DND-41 (cell line): Measurements from ENCODE around the gene FXYD5.

Experiments used
- ATAC-seq: fragments of 200-7000 bp; cut with Tn5 transposase; 3 replicates; pipeline ENCODE4 v1.9.1; 2021; ENCODE audit warnings: low read depth; ENCODE audit not compliant: insufficient read depth
- DNase-seq: peaks from one replicate; pipeline ENCODE4 v3.0.0-alpha.2; 2020
- H2AFZ ChIP-seq: 2 replicates; pipeline ENCODE4 v1.6.0; 2012; ENCODE audit warnings: low read depth, low read length
- H3K27ac ChIP-seq: 2 replicates; pipeline ENCODE4 v1.5.1; 2012; ENCODE audit warnings: low read length, inconsistent platforms
- H3K27me3 ChIP-seq: fragments of 200-600 bp; sonication (generic); 2 replicates; pipeline ENCODE4 v1.6.0; 2012; ENCODE audit warnings: low read length, mild to moderate bottlenecking, inconsistent platforms; ENCODE audit not compliant: insufficient read depth, poor library complexity
- H3K36me3 ChIP-seq: 2 replicates; pipeline ENCODE4 v1.5.1; 2012; ENCODE audit warnings: low read length, inconsistent platforms; ENCODE audit not compliant: insufficient read depth
- H3K4me1 ChIP-seq: 2 replicates; pipeline ENCODE4 v1.5.1; 2012; ENCODE audit warnings: mild to moderate bottlenecking, low read length; ENCODE audit not compliant: insufficient read depth
- H3K4me2 ChIP-seq: 2 replicates; pipeline ENCODE4 v1.6.0; 2012; ENCODE audit warnings: mild to moderate bottlenecking, moderate library complexity, low read length, inconsistent platforms; ENCODE audit not compliant: insufficient read depth
- H3K4me3 ChIP-seq, 2 experiments: fragments of 200-600 bp in 1 of 2; shearing (Covaris generic) in 1 of 2; 2 replicates each; pipeline ENCODE4 v1.5.1; 2012 to 2016; ENCODE audit warnings: inconsistent platforms in 2 of 2, low read length in 2 of 2, mild to moderate bottlenecking in 2 of 2, low read depth in 1 of 2, moderate library complexity in 1 of 2
- H3K79me2 ChIP-seq: 2 replicates; pipeline ENCODE4 v1.6.0; 2012; ENCODE audit warnings: low read length, inconsistent platforms; ENCODE audit not compliant: insufficient read depth
- H3K9ac ChIP-seq: 2 replicates; pipeline ENCODE4 v1.6.0; 2012; ENCODE audit warnings: low read depth, mild to moderate bottlenecking, inconsistent platforms, low read length, moderate library complexity
- H3K9me3 ChIP-seq: 2 replicates; pipeline ENCODE4 v1.5.1; 2012; ENCODE audit warnings: low read length, moderate library complexity, mild to moderate bottlenecking, inconsistent platforms; ENCODE audit not compliant: insufficient read depth, severe bottlenecking
- H4K20me1 ChIP-seq: 2 replicates; pipeline ENCODE4 v1.6.0; 2012; ENCODE audit warnings: low read length; ENCODE audit not compliant: insufficient read depth
- EZH2 ChIP-seq: IDR thresholded peaks from 3 replicates; pipeline ENCODE4 v1.6.1; 2012; ENCODE audit warnings: borderline replicate concordance, low read depth, mild to moderate bottlenecking, moderate library complexity, low read length, inconsistent platforms; ENCODE audit not compliant: severe bottlenecking
- TF ChIP-seq, protein P1 (sequence below): IDR thresholded peaks from 2 replicates; pipeline ENCODE4 v1.5.1; 2012; ENCODE audit warnings: borderline replicate concordance, low read length, moderate library complexity, mild to moderate bottlenecking; ENCODE audit not compliant: poor library complexity, severe bottlenecking; ENCODE audit errors: extremely low read depth

FXYD5 gene

GRCh38 chr19:35181387-35181786 is 26.9 kb downstream of the FXYD5 start:
- DNase-seq: no peak
- ATAC-seq: no peak
- no peaks in the 10 kb centered on the region for H3K36me3 ChIP-seq
- no peaks in the 10 kb centered on the region for H4K20me1 ChIP-seq
- H3K4me3 ChIP-seq: no peak overlapping the region
- H3K27me3 ChIP-seq: no peaks in the 10 kb centered on the region
- no peak for TF ChIP-seq EZH2
- TF ChIP-seq, protein P1, sequence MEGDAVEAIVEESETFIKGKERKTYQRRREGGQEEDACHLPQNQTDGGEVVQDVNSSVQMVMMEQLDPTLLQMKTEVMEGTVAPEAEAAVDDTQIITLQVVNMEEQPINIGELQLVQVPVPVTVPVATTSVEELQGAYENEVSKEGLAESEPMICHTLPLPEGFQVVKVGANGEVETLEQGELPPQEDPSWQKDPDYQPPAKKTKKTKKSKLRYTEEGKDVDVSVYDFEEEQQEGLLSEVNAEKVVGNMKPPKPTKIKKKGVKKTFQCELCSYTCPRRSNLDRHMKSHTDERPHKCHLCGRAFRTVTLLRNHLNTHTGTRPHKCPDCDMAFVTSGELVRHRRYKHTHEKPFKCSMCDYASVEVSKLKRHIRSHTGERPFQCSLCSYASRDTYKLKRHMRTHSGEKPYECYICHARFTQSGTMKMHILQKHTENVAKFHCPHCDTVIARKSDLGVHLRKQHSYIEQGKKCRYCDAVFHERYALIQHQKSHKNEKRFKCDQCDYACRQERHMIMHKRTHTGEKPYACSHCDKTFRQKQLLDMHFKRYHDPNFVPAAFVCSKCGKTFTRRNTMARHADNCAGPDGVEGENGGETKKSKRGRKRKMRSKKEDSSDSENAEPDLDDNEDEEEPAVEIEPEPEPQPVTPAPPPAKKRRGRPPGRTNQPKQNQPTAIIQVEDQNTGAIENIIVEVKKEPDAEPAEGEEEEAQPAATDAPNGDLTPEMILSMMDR: no peak
- no peaks in the 10 kb centered on the region for H3K4me1 ChIP-seq
- no peak overlapping the region for H3K4me2 ChIP-seq
- no peak overlapping the region for H2AFZ ChIP-seq
- no peak overlapping the region for H3K27ac ChIP-seq
- H3K79me2 ChIP-seq: no peaks in the 10 kb centered on the region
- H3K9ac ChIP-seq: no peak overlapping the region
- H3K9me3 ChIP-seq: no peaks in the 10 kb centered on the region

DNA sequence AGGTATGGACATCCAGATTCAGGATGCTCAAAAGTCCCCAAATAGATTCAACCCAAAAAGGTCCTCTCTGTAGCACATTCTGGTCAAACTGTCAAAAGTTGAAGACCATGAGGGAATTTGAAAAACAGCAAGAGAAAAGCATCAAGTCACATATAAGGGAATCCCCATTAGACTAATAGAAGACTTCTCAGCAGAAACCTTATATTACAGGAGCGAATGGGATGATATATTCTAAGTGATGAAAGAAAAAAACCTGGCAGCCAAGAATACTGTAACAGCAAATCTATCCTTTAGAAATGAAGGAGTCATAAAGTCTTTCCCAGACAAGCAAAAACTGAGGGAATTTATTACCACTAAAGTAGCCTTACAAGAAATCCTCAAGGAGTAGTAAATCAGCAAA is 29.7 kb downstream of the FXYD5 start:
- no peak overlapping the region for H3K4me3 ChIP-seq
- H3K36me3 ChIP-seq: no peaks in the 10 kb centered on the region
- no peaks in the 10 kb centered on the region for H3K9me3 ChIP-seq
- H4K20me1 ChIP-seq: no peaks in the 10 kb centered on the region
- H2AFZ ChIP-seq: no peak overlapping the region
- no peaks in the 10 kb centered on the region for H3K79me2 ChIP-seq
- no peak overlapping the region for H3K9ac ChIP-seq
- DNase-seq: no peak
- H3K27me3 ChIP-seq: no peaks in the 10 kb centered on the region
- TF ChIP-seq EZH2: no peak
- TF ChIP-seq, protein P1: no peak
- H3K4me2 ChIP-seq: no peak overlapping the region
- no peak overlapping the region for H3K27ac ChIP-seq
- no peak for ATAC-seq
- no peaks in the 10 kb centered on the region for H3K4me1 ChIP-seq

- ATAC-seq (no peak), DNase-seq (no peak)
- Histone ChIP-seq H3K4me3 (no peak overlapping the region), H4K20me1 (no peaks in the 10 kb centered on the region), H2AFZ (no peak overlapping the region), H3K27ac (no peak overlapping the region), H3K9ac (no peak overlapping the region), H3K4me2 (no peak overlapping the region), H3K9me3 (no peaks in the 10 kb centered on the region), H3K4me1 (no peaks in the 10 kb centered on the region), H3K79me2 (no peaks in the 10 kb centered on the region), H3K27me3 (no peaks in the 10 kb centered on the region), H3K36me3 (no peaks in the 10 kb centered on the region)
- no peak for TF ChIP-seq EZH2
- TF ChIP-seq, protein P1: no peak
These were observed 30.3 kb downstream of the FXYD5 start for GRCh38 chr19:35184884-35185283.
